Measurements from ENCODE around the gene CLEC11A. TPM values are rescaled to one million over a fixed set of nuclear protein-coding genes. Genes with fewer than 3 reads are reported as not detected.

The CLEC11A gene
- total and polyA plus RNA-seq, 9 of the 15 experiments (the other 6 are each of a cell fraction or from before 2014, with no cell fraction given), result 0.39 to 43.9 (median 3.4) TPM

DNA sequence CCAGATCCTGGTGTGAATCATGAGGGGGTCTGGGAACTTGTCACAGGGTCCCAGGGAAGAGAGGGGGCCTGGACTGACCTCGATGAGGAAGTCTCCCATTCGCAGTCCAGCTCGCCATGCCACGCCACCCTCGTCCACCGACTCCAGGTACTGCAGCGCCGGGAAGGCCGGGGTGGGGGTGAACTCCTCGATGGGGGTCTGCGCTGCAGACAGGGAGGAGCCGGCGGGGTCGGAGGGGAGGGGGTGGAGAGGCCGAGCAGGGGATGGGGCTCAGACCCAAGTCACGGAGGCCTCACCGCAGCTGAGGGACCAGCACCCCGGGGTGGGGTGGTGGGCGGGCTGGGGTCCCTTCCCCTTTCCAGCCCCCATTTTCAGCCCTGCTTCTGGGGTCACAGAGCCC, 34.4 kb upstream of the CLEC11A start:
- DNase-seq (ENCODE audit: extremely low read depth in 1 of 4, low spot score in 3 of 4), result no peak
- peaks cover 0 to 18% of the 10 kb centered on the region in 2 experiments; a peak in 2 of 5 replicates for H3K4me1 ChIP-seq (replicated peaks in 1 of 2; ENCODE audit: control insufficient read depth in 2 of 2, insufficient read depth in 2 of 2, low read length in 2 of 2)
- CTCF ChIA-PET (ENCODE audit: low intra/inter-chr PET ratio), result no interaction called here
- no peaks in the 10 kb centered on the region for H3K9me3 ChIP-seq (replicated peaks; ENCODE audit: control insufficient read depth, insufficient read depth, low read depth, low read length)
- peaks cover 13% of the 10 kb centered on the region for H4K20me1 ChIP-seq (replicated peaks; ENCODE audit: control insufficient read depth, insufficient read depth, low read length)
- POLR2A ChIA-PET, result no interaction called here
- BruUV-seq (replicated peaks), result no TSS peak
- no peak for FAIRE-seq
- no peaks in the 10 kb centered on the region for H3K9me1 ChIP-seq (ENCODE audit: control insufficient read depth, insufficient read depth, low read length)
- no peaks in the 10 kb centered on the region for H3K36me3 ChIP-seq (ENCODE audit: control insufficient read depth, insufficient read depth, low read length)
- H3K4me2 ChIP-seq (ENCODE audit: insufficient read depth, low read length), result no peak overlapping the region
- no peak for ATAC-seq
- H3K4me3 ChIP-seq, result no peak overlapping the region
- no peak overlapping the region for H3K27ac ChIP-seq (ENCODE audit: extremely low read depth, low read depth, low read length)
- H3K79me2 ChIP-seq (ENCODE audit: control insufficient read depth, insufficient read depth, low read length), result no peaks in the 10 kb centered on the region
- no peak overlapping the region for H2AFZ ChIP-seq (ENCODE audit: low read depth, low read length)
- H3K27me3 ChIP-seq (ENCODE audit: control insufficient read depth in 2 of 2, insufficient read depth in 2 of 2, low read length in 2 of 2), result peaks cover 20 to 45% of the 10 kb centered on the region in 2 experiments; a peak in 4 of 5 replicates
- in situ Hi-C loops (cut with MboI), result no loop called here
- TF ChIP-seq, protein P1, sequence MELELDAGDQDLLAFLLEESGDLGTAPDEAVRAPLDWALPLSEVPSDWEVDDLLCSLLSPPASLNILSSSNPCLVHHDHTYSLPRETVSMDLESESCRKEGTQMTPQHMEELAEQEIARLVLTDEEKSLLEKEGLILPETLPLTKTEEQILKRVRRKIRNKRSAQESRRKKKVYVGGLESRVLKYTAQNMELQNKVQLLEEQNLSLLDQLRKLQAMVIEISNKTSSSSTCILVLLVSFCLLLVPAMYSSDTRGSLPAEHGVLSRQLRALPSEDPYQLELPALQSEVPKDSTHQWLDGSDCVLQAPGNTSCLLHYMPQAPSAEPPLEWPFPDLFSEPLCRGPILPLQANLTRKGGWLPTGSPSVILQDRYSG (tag; conservative IDR thresholded peaks at IDR 0.05; ENCODE audit: low read depth), result no peak
- TF ChIP-seq ARID2 (IDR thresholded peaks at IDR 0.05), result no peak
- intact Hi-C loops (cut with micrococcal nuclease), result no loop called here
- WGBS (ENCODE audit: insufficient coverage, low coverage, missing lambda C conversion rate), result 9% methylated on average over 11 of the region's 19 CpGs
- H3K9ac ChIP-seq (ENCODE audit: insufficient read depth in 1 of 2, low read depth in 2 of 2, low read length in 2 of 2), result no peak overlapping the region

- Histone ChIP-seq H3K27ac (ENCODE audit: extremely low read depth, low read depth, low read length) (no peak overlapping the region), H4K20me1 (replicated peaks; ENCODE audit: control insufficient read depth, insufficient read depth, low read length) (peaks cover 13% of the 10 kb centered on the region), H3K9me1 (ENCODE audit: control insufficient read depth, insufficient read depth, low read length) (no peaks in the 10 kb centered on the region), H3K9me3 (replicated peaks; ENCODE audit: control insufficient read depth, insufficient read depth, low read depth, low read length) (no peaks in the 10 kb centered on the region), H3K36me3 (ENCODE audit: control insufficient read depth, insufficient read depth, low read length) (no peaks in the 10 kb centered on the region), H3K4me3 (no peak overlapping the region), H3K4me2 (ENCODE audit: insufficient read depth, low read length) (no peak overlapping the region), H3K4me1 (replicated peaks in 1 of 2; ENCODE audit: control insufficient read depth in 2 of 2, insufficient read depth in 2 of 2, low read length in 2 of 2) (peaks cover 0 to 29% of the 10 kb centered on the region in 2 experiments; a peak in 2 of 5 replicates), H2AFZ (ENCODE audit: low read depth, low read length) (no peak overlapping the region), H3K79me2 (ENCODE audit: control insufficient read depth, insufficient read depth, low read length) (no peaks in the 10 kb centered on the region), H3K9ac (ENCODE audit: insufficient read depth in 1 of 2, low read depth in 2 of 2, low read length in 2 of 2) (no peak overlapping the region), H3K27me3 (ENCODE audit: control insufficient read depth in 2 of 2, insufficient read depth in 2 of 2, low read length in 2 of 2) (peaks cover 13 to 44% of the 10 kb centered on the region in 2 experiments; a peak in 4 of 5 replicates)
- no peak for TF ChIP-seq GTF2A2 (tag; IDR thresholded peaks at IDR 0.05)
- TF ChIP-seq BHLHE40 (IDR thresholded peaks at IDR 0.05; ENCODE audit: low read length), result no peak
- in situ Hi-C loops (cut with MboI) (no loop called here), intact Hi-C loops (cut with micrococcal nuclease) (no loop called here)
- ATAC-seq (no peak), FAIRE-seq (no peak), DNase-seq (ENCODE audit: extremely low read depth in 1 of 4, low spot score in 3 of 4) (no peak)
- 0% methylated on average over 7 of the region's 7 CpGs for WGBS (ENCODE audit: insufficient coverage, low coverage, missing lambda C conversion rate)
- CTCF ChIA-PET (ENCODE audit: low intra/inter-chr PET ratio), result no interaction called here
- BruUV-seq (replicated peaks), result no TSS peak
- POLR2A ChIA-PET, result interaction anchor here (0.8 kb wide), 1 partner anchor 43 kb away, joined by 3 read pairs; no protein-coding TSS in a partner anchor
Observed at GRCh38 chr19:50690439-50690838, 32.7 kb upstream of the CLEC11A start.
